Suppressor macrophage treated with lipopolysaccharide for 4 hours (primary cell): Measurements from ENCODE around the gene SOWAHC.

Experiments used
- DNase-seq: peaks from one replicate; pipeline ENCODE4 v3.0.0-alpha.2; 2020

Gene SOWAHC

GRCh38 chr2:109648041-109648527 lies 33.9 kb downstream of the SOWAHC start:
- DNase-seq = no peak

GRCh38 chr2:109649736-109650695 lies 35.9 kb downstream of the SOWAHC start:
- DNase-seq = no peak

- no peak for DNase-seq
Measured at GRCh38 chr2:109654326-109655050, 40.3 kb downstream of the SOWAHC start.

GRCh38 chr2:109655287-109655686 lies 41.1 kb downstream of the SOWAHC start:
- no peak for DNase-seq

GRCh38 chr2:109659396-109660045 lies 45.4 kb downstream of the SOWAHC start:
- DNase-seq = no peak

- no peak for DNase-seq
Measured at GRCh38 chr2:109660046-109660860, 46.1 kb downstream of the SOWAHC start.

- peak; percentile 5 for DNase-seq
Measured at GRCh38 chr2:109662889-109663288, 48.7 kb downstream of the SOWAHC start.

- no peak for DNase-seq
Measured at GRCh38 chr2:109663721-109664120, 49.6 kb downstream of the SOWAHC start.

GRCh38 chr2:109666466-109666865 lies 52.3 kb downstream of the SOWAHC start:
- DNase-seq = no peak
